Measurements from ENCODE around the gene CPNE1.

CPNE1 gene

DNA sequence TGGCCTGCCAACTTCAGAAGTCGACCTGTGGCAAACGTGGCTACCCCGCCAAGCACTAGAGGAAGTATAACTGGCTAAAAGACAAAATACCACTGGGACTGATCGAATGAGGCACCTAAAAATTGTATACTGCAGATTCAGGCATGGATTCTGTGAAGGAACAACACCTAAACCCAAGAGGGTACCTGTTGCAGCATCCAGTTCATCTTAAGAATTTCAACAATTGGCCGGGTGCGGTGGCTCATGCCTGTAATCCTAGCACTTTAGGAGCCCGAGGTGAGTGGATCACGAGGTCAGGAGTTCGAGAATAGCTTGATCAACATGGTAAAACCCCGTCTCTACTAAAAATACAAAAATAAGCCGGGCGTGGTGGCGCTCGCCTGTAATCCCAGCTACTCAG, 76.3 kb downstream of the CPNE1 start:
- TF ChIP-seq FOXP2 (optimal IDR thresholded peaks at IDR 0.05; ENCODE audit: borderline replicate concordance, extremely low read depth, extremely low read length, insufficient read depth) (no peak), TAF1 (IDR thresholded peaks at IDR 0.05; ENCODE audit: borderline replicate concordance, insufficient read depth, low read length) (no peak), SIN3A (IDR thresholded peaks at IDR 0.05; ENCODE audit: borderline replicate concordance, insufficient read depth, low read length) (no peak), POLR2AphosphoS5 (IDR thresholded peaks at IDR 0.05; ENCODE audit: low read depth, low read length) (no peak)
- TF ChIP-seq, protein P1, sequence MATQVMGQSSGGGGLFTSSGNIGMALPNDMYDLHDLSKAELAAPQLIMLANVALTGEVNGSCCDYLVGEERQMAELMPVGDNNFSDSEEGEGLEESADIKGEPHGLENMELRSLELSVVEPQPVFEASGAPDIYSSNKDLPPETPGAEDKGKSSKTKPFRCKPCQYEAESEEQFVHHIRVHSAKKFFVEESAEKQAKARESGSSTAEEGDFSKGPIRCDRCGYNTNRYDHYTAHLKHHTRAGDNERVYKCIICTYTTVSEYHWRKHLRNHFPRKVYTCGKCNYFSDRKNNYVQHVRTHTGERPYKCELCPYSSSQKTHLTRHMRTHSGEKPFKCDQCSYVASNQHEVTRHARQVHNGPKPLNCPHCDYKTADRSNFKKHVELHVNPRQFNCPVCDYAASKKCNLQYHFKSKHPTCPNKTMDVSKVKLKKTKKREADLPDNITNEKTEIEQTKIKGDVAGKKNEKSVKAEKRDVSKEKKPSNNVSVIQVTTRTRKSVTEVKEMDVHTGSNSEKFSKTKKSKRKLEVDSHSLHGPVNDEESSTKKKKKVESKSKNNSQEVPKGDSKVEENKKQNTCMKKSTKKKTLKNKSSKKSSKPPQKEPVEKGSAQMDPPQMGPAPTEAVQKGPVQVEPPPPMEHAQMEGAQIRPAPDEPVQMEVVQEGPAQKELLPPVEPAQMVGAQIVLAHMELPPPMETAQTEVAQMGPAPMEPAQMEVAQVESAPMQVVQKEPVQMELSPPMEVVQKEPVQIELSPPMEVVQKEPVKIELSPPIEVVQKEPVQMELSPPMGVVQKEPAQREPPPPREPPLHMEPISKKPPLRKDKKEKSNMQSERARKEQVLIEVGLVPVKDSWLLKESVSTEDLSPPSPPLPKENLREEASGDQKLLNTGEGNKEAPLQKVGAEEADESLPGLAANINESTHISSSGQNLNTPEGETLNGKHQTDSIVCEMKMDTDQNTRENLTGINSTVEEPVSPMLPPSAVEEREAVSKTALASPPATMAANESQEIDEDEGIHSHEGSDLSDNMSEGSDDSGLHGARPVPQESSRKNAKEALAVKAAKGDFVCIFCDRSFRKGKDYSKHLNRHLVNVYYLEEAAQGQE (IDR thresholded peaks at IDR 0.05; ENCODE audit: insufficient read depth in 1 of 2, low read depth in 2 of 2, low read length in 2 of 2), result no peak

DNA sequence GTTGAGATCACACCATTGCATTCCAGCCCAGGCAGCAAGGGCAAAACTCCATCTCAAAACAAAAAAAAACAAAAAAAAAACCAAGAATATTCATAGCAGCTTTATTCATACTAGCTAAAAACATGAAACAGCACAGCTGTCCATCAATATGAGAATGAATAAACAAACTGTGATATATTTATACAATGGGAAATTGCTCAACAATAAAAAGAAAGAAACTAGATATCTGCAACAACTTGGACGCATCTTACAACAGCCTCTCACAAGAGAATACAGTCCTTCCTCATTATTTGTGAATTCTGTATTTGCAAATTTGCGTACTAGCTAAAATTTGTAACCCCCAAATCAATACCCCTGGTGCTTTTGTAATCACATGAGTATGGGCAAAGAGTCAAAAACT, 77.3 kb downstream of the CPNE1 start:
- TF ChIP-seq TAF1 (IDR thresholded peaks at IDR 0.05; ENCODE audit: borderline replicate concordance, insufficient read depth, low read length), result no peak
- TF ChIP-seq FOXP2 (optimal IDR thresholded peaks at IDR 0.05; ENCODE audit: borderline replicate concordance, extremely low read depth, extremely low read length, insufficient read depth), result no peak
- no peak for TF ChIP-seq SIN3A (IDR thresholded peaks at IDR 0.05; ENCODE audit: borderline replicate concordance, insufficient read depth, low read length)

DNA sequence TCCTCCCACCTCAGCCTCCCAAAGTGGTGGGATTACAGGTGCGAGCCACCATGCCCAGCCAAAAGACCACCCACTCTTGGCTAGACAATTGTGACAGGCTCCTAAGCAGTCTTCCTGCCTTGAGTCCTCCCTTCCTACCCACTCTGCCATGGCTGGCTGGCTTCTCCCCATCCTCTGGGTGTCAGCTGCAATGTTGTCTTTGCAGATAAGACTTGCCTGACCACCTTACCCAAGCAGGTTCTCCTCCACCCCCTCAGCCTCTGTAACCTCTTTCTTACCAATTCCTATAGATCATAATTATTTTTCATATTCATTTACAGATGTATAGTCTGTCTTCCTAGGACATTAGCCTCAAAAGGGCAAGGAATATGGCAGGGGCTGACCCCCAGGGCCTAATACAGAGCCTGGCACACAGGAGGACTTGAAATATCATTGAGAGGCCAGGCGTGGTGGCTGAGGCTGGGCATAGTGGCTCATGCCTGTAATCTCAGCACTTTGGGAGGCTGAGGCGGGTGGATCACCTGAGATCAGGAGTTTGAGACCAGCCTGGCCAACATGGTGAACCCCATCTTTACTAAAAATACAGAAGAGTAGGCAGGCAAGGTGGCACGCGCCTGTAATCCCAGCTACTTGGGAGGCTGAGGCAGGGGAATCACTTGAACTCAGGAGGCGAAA, 77.8 kb downstream of the CPNE1 start:
- TF ChIP-seq, protein P1 (IDR thresholded peaks at IDR 0.05; ENCODE audit: insufficient read depth in 1 of 2, low read depth in 2 of 2, low read length in 2 of 2), result no peak
- TF ChIP-seq POLR2AphosphoS5 (IDR thresholded peaks at IDR 0.05; ENCODE audit: low read depth, low read length) (no peak), FOXP2 (optimal IDR thresholded peaks at IDR 0.05; ENCODE audit: borderline replicate concordance, extremely low read depth, extremely low read length, insufficient read depth) (no peak), SIN3A (IDR thresholded peaks at IDR 0.05; ENCODE audit: borderline replicate concordance, insufficient read depth, low read length) (no peak), TAF1 (IDR thresholded peaks at IDR 0.05; ENCODE audit: borderline replicate concordance, insufficient read depth, low read length) (no peak)

DNA sequence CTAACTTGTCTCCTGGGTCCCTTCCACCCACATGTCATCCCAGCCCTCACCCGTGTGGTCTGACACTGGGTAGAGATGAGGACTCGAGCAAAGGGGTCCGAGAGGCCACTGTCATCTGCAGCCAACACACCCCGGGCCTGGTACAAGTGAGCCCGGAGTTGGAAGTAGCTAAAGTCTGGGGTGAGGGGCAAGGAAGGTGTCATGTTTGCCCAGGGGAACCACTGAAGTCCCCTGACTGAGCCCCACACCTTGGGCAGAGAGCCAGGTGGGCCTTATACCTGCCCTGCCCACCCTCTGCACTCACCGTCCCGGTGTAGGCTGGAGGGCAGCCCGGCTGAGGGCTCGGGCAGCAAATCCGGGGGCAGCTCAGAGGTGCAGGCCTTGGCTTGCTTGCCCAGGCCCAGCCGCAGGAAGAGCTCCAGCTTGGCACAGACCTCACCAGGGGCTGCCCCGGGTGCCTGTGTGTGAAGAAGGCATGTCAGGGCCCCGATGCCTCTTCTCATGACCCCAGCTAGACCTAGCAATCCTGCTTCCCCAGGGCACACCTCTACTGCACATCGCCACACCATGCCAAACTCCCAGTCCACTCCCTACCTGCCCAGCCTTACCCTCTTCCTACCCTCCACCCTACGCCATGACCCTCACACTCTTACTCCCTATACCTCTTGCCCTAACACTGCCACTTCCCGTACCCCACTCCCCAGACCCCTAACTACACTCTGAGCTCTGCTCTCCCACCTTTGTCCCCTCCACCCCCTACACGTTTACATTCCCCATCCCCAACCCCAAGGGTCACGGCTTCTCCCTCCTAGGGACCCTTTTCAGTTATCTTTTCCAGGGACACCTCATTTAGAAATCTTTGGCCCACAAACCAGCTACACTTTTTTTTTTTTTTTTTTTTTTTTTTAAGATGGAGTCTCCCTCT, 80.8 kb downstream of the CPNE1 start:
- TF ChIP-seq, protein P1 (IDR thresholded peaks at IDR 0.05; ENCODE audit: insufficient read depth in 1 of 2, low read depth in 2 of 2, low read length in 2 of 2), result no peak
- TF ChIP-seq FOXP2 (optimal IDR thresholded peaks at IDR 0.05; ENCODE audit: borderline replicate concordance, extremely low read depth, extremely low read length, insufficient read depth) (no peak), SIN3A (IDR thresholded peaks at IDR 0.05; ENCODE audit: borderline replicate concordance, insufficient read depth, low read length) (no peak), TAF1 (IDR thresholded peaks at IDR 0.05; ENCODE audit: borderline replicate concordance, insufficient read depth, low read length) (no peak), POLR2AphosphoS5 (IDR thresholded peaks at IDR 0.05; ENCODE audit: low read depth, low read length) (no peak)

DNA sequence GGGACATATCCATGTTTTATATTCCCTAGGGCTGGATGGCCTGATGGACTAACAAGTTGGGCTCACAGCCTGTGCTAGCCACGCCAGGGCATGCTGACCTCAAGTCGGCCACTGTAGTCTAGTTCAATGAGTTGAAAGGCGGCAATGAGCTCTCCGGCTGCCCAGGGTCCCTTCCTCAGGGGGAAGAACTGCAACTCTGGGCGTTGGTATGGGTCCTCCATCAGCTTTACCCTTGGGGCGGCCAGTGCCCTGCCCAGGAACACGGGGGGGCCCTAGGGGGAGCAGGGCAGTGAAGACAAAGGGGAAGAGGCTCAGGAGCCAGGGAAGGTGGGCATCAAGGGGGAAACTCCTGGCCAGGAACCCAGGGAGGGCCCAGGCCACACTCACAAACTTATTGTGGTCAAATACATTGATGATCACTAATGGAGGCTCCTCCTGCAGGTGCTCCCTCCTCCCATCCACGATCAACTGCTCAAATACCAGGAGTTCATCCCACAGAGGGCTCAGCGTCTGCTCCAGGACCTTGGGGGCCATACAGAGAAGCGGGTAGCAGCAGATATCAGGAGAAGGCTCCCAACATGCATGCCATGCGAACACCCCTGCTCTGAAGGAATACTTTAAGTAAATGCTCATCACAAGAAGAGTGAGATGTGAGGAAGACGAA, 81.8 kb downstream of the CPNE1 start:
- TF ChIP-seq, protein P1 (IDR thresholded peaks at IDR 0.05; ENCODE audit: insufficient read depth in 1 of 2, low read depth in 2 of 2, low read length in 2 of 2), result no peak
- TF ChIP-seq SIN3A (IDR thresholded peaks at IDR 0.05; ENCODE audit: borderline replicate concordance, insufficient read depth, low read length), result no peak
- no peak for TF ChIP-seq TAF1 (IDR thresholded peaks at IDR 0.05; ENCODE audit: borderline replicate concordance, insufficient read depth, low read length)
- no peak for TF ChIP-seq POLR2AphosphoS5 (IDR thresholded peaks at IDR 0.05; ENCODE audit: low read depth, low read length)
- TF ChIP-seq FOXP2 (optimal IDR thresholded peaks at IDR 0.05; ENCODE audit: borderline replicate concordance, extremely low read depth, extremely low read length, insufficient read depth), result no peak

All from PFSK-1 (cell line).